ENCODE results near the gene RNF113B.

RNF113B gene

DNA sequence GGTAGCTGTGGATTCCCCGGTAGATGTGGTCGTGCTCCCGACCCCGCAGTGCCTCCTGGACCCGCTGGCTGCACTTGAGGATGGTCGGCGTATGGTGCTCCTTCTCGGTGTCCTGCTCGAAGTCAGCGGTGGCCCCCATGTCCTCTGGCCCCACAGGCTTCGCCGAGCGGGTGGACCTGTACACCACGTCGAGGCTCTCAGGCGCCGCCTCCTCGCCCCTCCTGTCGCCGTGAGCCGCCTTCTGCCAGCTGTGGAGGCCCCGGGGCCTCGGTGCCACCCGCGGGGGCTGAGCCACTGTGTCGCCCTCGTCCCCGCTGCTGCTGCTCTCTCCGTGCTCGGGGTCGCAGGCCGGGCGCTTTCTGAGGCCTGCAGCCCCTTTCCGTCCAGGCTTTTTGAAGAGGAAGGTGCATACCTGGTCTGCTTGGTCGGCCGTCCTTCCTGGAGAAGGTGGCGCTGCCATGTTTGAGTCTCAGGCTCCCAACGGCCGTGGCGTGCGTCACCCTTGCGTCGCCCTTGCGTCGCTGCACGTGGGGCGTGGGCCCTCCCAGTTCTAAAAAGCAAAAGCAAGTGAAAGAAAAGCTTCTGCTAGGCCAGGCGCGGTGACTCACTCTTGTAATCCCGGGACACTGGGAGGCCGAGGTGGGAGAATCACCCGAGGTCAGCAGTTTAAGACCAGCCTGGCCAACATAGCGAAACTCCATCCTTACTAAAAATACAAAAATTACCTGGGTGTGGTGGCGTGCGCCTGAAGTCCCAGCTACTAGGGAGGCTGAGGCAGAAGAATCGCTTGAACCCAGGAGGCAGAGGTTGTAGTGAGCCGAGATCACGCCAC is at the start of gene RNF113B:
TSS of gene RNF113B (minus strand) at position 493 of the 832 bp plus-strand sequence. CDS start at position 460, 33 bp downstream.
- DNase-seq (ENCODE audit: low spot score) = no peak
- TF ChIP-seq, protein P1, sequence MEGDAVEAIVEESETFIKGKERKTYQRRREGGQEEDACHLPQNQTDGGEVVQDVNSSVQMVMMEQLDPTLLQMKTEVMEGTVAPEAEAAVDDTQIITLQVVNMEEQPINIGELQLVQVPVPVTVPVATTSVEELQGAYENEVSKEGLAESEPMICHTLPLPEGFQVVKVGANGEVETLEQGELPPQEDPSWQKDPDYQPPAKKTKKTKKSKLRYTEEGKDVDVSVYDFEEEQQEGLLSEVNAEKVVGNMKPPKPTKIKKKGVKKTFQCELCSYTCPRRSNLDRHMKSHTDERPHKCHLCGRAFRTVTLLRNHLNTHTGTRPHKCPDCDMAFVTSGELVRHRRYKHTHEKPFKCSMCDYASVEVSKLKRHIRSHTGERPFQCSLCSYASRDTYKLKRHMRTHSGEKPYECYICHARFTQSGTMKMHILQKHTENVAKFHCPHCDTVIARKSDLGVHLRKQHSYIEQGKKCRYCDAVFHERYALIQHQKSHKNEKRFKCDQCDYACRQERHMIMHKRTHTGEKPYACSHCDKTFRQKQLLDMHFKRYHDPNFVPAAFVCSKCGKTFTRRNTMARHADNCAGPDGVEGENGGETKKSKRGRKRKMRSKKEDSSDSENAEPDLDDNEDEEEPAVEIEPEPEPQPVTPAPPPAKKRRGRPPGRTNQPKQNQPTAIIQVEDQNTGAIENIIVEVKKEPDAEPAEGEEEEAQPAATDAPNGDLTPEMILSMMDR (IDR thresholded peaks at IDR 0.05; ENCODE audit: extremely low read depth, missing control alignments) = no peak

DNA sequence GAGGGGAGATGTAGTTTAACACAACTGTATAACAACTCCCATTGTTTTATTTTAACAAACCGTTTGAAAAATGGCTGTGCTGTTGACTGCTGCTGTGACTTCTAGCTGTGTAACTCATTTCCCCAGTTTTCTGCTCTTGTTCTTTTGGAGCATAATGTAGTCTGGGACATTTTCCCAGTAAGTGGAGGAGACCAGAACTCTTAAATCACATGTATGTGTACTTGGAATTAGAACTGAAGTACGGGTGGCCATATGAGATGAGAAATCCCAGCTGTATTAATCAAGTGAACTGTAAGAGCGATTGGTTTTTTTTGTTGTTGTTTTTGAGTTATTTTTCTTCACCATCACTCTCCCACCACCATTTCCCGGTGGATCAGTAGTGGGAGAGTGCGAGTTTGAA is 49.4 kb upstream of the RNF113B start:
- TF ChIP-seq, protein P1 (IDR thresholded peaks at IDR 0.05; ENCODE audit: extremely low read depth, missing control alignments) = no peak
- DNase-seq (ENCODE audit: low spot score) = no peak

DNA sequence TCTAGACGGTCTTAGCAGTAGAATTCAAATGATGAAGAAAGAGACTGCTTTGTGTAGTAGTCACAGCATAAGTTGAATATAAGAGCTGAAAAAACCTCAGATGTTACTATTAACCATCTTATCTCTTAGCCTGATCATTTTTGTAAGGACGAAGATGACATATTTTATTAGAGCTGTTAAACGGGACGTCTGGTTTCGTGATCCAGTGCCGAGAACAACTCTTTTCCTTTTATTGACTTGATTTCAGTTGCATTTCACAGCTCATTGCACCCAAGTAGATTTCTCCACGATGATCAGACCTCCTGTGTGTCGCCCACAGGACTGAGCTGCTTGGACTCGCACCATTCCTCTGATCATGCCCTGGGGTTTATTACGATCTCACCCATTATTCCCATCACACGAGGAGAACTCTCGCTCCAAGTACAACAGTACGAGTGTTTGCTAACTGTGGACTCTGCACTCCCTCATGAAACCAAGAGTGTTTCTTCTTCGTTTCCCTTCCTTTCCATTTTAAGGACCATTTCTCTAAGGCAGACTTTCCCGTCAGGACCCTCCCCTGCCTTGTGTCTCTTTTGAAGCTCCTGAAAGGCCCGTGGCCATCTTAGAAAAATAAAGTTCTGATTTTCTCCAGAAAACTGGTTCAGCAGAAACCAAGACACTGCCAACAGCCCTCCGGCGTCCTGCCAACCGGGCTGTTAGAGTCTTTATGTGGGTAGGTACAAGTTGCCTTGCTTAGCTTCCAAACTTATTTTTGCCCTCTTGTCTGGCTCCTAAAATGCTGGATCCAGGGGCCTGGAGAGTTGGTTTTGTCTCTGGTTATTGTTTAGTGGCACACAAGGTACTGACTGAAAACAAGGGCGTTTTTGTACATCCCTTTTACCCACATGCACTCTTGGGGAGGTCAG is 48.2 kb upstream of the RNF113B start:
- no peak for DNase-seq (ENCODE audit: low spot score)
- TF ChIP-seq, protein P1 (IDR thresholded peaks at IDR 0.05; ENCODE audit: extremely low read depth, missing control alignments) = no peak

DNA sequence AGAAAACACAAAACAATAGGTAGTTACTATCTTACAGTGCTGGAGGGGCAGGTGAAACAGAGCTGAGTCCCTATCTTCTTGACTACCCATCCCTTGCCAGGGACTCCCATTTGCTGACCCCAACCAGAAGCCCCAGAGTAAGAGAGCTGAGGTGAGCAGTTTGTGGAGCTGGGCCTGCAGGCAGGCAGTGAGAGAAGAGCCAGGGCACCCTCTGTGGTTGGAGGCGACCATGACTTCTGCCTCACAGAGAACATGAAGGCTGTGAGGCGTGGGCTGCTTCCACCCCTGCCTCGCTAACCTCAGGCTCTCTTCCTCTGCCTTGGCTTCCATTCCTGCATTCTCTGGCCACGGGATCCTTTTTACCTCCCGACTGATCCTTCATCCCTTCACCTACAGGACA is 47.5 kb upstream of the RNF113B start:
- TF ChIP-seq, protein P1 (IDR thresholded peaks at IDR 0.05; ENCODE audit: extremely low read depth, missing control alignments) = no peak
- no peak for DNase-seq (ENCODE audit: low spot score)

DNA sequence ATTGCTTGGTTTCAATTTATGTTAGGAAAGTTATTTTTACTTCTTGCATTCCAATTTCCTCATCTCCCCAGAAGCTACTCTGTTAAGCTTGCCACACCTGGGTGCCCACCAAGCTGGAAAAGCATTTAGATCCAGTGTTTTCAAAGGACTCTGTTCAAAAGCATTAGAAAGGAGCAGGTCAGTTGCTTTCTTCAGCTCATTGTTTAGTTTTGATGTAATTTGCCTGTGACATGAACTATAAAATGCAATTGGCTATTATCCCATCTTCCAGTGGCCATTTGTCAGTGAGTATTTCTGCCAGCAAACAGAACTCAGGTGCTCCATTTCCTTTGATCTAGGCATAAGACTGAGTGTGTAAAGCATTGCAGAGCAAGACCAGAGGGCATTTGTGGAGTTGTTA is 46.7 kb upstream of the RNF113B start:
- TF ChIP-seq, protein P1 (IDR thresholded peaks at IDR 0.05; ENCODE audit: extremely low read depth, missing control alignments) = no peak
- no peak for DNase-seq (ENCODE audit: low spot score)

DNA sequence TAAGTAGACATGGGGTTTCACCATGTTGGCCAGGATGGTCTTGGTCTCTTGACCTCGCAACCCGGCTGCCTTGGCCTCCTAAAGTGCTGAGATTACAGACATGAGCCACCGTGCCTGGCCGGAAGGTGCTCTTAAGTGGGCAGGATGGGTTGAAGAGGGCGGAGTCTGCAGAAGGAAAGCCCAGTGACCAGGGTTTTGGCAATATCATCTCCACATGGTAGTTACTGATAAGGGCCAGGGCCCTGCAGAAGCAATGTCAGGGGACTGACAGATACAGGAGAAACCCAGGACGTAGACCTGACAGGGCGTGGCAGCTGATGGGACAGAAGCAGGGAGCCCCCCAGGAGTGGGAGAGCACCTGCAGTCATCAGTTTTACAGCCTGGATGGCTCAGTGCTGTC is 45.7 kb upstream of the RNF113B start:
- TF ChIP-seq, protein P1 (IDR thresholded peaks at IDR 0.05; ENCODE audit: extremely low read depth, missing control alignments) = no peak
- no peak for DNase-seq (ENCODE audit: low spot score)

DNA sequence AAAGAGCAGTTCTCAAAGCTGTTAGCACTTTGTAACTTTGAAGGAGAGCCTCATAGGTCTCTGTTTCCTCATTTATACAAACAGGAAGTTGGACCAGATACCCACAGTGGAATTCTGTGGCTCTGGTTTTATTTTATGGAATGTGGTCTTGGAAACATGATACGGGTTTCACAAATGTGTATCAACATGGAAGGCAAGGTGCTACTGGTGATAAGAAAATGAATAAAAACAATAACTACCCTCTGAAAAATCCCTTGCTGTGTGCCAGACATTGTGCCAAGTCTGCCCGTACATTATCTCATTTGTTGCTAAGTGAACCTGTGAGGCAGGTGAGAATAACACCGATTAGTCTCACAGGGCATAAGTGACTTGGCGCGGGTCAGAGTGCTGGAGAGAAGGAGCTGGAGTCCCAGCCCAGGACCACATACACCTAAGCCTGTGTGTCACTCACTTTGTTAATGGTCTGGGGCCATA is 45.0 kb upstream of the RNF113B start:
- TF ChIP-seq, protein P1 (IDR thresholded peaks at IDR 0.05; ENCODE audit: extremely low read depth, missing control alignments) = no peak
- no peak for DNase-seq (ENCODE audit: low spot score)
